Measurements from ENCODE around the gene PAGE2B. TPM values are rescaled to one million over a fixed set of nuclear protein-coding genes. Genes with fewer than 3 reads are reported as not detected.

The PAGE2B gene
- total RNA-seq, 1 donor from 2014 or later, result not detected

- Histone ChIP-seq H3K4me3 (no peak overlapping the region), H3K36me3 (no peaks in the 10 kb centered on the region), H3K27ac (no peak overlapping the region), H3F3A (ENCODE audit: low read depth) (peaks cover 20% of the 10 kb centered on the region), H3K79me2 (ENCODE audit: low read depth) (no peaks in the 10 kb centered on the region), H3K9ac (no peak overlapping the region), H4K20me1 (ENCODE audit: low read depth) (no peaks in the 10 kb centered on the region), H3K27me3 (peaks cover 5% of the 10 kb centered on the region), H2AFZ (replicated peaks) (no peak overlapping the region), H3K4me1 (peaks cover 15% of the 10 kb centered on the region), H3K4me2 (no peak overlapping the region), H3K9me3 (ENCODE audit: low read depth) (no peaks in the 10 kb centered on the region)
- Mint-ChIP-seq H3K27ac (no peak overlapping the region), H3K27me3 (ENCODE audit: insufficient read depth, low read depth) (no peaks in the 10 kb centered on the region), H3K36me3 (no peaks in the 10 kb centered on the region), H3K4me1 (peaks cover 13% of the 10 kb centered on the region), H3K9me3 (peaks cover 2% of the 10 kb centered on the region), H3K4me3 (no peak overlapping the region)
- no peak for DNase-seq (ENCODE audit: low spot score)
- TF ChIP-seq EZH2 (IDR thresholded peaks at IDR 0.05), result no peak
- TF ChIP-seq, protein P1, sequence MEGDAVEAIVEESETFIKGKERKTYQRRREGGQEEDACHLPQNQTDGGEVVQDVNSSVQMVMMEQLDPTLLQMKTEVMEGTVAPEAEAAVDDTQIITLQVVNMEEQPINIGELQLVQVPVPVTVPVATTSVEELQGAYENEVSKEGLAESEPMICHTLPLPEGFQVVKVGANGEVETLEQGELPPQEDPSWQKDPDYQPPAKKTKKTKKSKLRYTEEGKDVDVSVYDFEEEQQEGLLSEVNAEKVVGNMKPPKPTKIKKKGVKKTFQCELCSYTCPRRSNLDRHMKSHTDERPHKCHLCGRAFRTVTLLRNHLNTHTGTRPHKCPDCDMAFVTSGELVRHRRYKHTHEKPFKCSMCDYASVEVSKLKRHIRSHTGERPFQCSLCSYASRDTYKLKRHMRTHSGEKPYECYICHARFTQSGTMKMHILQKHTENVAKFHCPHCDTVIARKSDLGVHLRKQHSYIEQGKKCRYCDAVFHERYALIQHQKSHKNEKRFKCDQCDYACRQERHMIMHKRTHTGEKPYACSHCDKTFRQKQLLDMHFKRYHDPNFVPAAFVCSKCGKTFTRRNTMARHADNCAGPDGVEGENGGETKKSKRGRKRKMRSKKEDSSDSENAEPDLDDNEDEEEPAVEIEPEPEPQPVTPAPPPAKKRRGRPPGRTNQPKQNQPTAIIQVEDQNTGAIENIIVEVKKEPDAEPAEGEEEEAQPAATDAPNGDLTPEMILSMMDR (IDR thresholded peaks at IDR 0.05), result no peak
- no peak for TF ChIP-seq EZH2phosphoT487 (IDR thresholded peaks at IDR 0.05)
These were observed 49.1 kb downstream of the PAGE2B start for GRCh38 chrX:55123900-55124299.

DNA sequence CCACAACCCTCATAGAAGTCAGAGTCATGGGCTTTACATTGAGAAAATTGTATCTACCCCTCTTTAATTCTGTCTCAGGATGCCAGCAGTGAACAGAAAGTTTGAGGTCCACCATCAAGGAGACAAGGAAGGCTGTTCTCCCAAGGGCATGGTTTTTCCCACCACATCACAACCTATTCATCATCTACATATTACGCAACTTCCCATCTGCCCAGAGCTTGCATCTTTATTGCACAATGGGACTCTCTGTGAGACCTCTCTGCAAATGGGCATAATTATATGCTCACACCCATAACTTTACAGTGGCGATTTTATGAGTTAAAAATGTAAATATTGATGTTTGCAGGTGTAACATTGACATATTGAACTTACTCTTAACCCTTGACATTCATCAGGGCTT is 52.9 kb downstream of the PAGE2B start:
- H3K4me3 Mint-ChIP-seq, result no peak overlapping the region

More for the DNA sequence above, 52.9 kb downstream of the PAGE2B start:
- TF ChIP-seq, protein P1 (IDR thresholded peaks at IDR 0.05), result no peak
- TF ChIP-seq EZH2phosphoT487 (IDR thresholded peaks at IDR 0.05) (no peak), EZH2 (IDR thresholded peaks at IDR 0.05) (no peak)
- Histone ChIP-seq H3K9me3 (ENCODE audit: low read depth) (no peaks in the 10 kb centered on the region), H3K36me3 (no peaks in the 10 kb centered on the region), H3K79me2 (ENCODE audit: low read depth) (no peaks in the 10 kb centered on the region), H3K27ac (no peak overlapping the region), H3K4me3 (no peak overlapping the region), H2AFZ (replicated peaks) (no peak overlapping the region), H3K27me3 (peaks cover 11% of the 10 kb centered on the region), H3K4me1 (no peaks in the 10 kb centered on the region), H3K4me2 (no peak overlapping the region), H3K9ac (no peak overlapping the region), H3F3A (ENCODE audit: low read depth) (no peaks in the 10 kb centered on the region), H4K20me1 (ENCODE audit: low read depth) (no peaks in the 10 kb centered on the region)
- H3K4me1 Mint-ChIP-seq, result no peaks in the 10 kb centered on the region
- no peaks in the 10 kb centered on the region for H3K36me3 Mint-ChIP-seq
- H3K27ac Mint-ChIP-seq, result no peak overlapping the region
- DNase-seq (ENCODE audit: low spot score), result no peak
- H3K9me3 Mint-ChIP-seq, result no peaks in the 10 kb centered on the region
- H3K27me3 Mint-ChIP-seq (ENCODE audit: insufficient read depth, low read depth), result no peaks in the 10 kb centered on the region

Other genes with a start within 250 kb of the PAGE2B start
- 106 and 120 TPM in 2 replicates for gene TRO, start 154.2 kb upstream of the PAGE2B start, total RNA-seq (ENCODE audit: low replicate concordance)
- gene PFKFB1, start 80.8 kb upstream of the PAGE2B start, total RNA-seq (ENCODE audit: low replicate concordance), result 0.17 and 0.74 TPM in 2 replicates
- gene APEX2, start 74.7 kb upstream of the PAGE2B start, total RNA-seq (ENCODE audit: low replicate concordance), result 9.1 and 16.0 TPM in 2 replicates
- 0.31 TPM in 1 of 2 replicates, not detected in the other for gene ALAS2, start 44.1 kb upstream of the PAGE2B start, total RNA-seq (ENCODE audit: low replicate concordance)
- 0.69 TPM in 1 of 2 replicates, not detected in the other for gene PAGE2, start 14.0 kb downstream of the PAGE2B start, total RNA-seq (ENCODE audit: low replicate concordance)
- not detected in 2 replicates for gene PAGE5, start 145.3 kb downstream of the PAGE2B start, total RNA-seq (ENCODE audit: low replicate concordance)
- not detected in 2 replicates for gene PAGE3, start 189.9 kb downstream of the PAGE2B start, total RNA-seq (ENCODE audit: low replicate concordance)

Measured in neural progenitor cell (in vitro differentiated cells).